HPDE6-E6E7 (cell line): ENCODE data around the gene RNF4.
"Not testable (repeated sequence)": the region's sequence is repeated elsewhere in the genome, so short reads cannot be mapped to it uniquely, and the experiment has no call there.

ENCODE experiments used
- DNase-seq: peaks from one replicate; pipeline ENCODE4 v3.0.0; 2011; ENCODE audit warnings: missing footprints; ENCODE audit errors: extremely low spot score

RNF4 gene

GRCh38 chr4:2468456-2469191, at the start of gene RNF4:
Gene RNF4, plus strand, starts transcription at chr4:2469106. Its CDS starts 21,388 bp downstream, at chr4:2490494.
- peak; percentile 98 for DNase-seq

- DNase-seq, result no peak
These were observed 49.1 kb upstream of the RNF4 start for GRCh38 chr4:2419814-2420213.

- DNase-seq, result no peak
These were observed 47.0 kb upstream of the RNF4 start for GRCh38 chr4:2421928-2422327.

GRCh38 chr4:2423066-2423465, 45.8 kb upstream of the RNF4 start:
- no peak for DNase-seq

- DNase-seq, result no peak
These were observed 45.2 kb upstream of the RNF4 start for GRCh38 chr4:2423695-2424094.

GRCh38 chr4:2424581-2424980, 44.3 kb upstream of the RNF4 start:
- no peak for DNase-seq

GRCh38 chr4:2425386-2426068, 43.4 kb upstream of the RNF4 start:
- no peak for DNase-seq

- DNase-seq, result no peak
These were observed 42.9 kb upstream of the RNF4 start for GRCh38 chr4:2426069-2426397.

- DNase-seq, result no peak
These were observed 42.1 kb upstream of the RNF4 start for GRCh38 chr4:2426711-2427275.

- DNase-seq, result no peak
These were observed 41.2 kb upstream of the RNF4 start for GRCh38 chr4:2427383-2428334.

GRCh38 chr4:2428496-2429213, 40.3 kb upstream of the RNF4 start:
- DNase-seq, result no peak

GRCh38 chr4:2429945-2430757, 38.8 kb upstream of the RNF4 start:
- DNase-seq, result not testable (repeated sequence)

- no peak for DNase-seq
These were observed 36.9 kb upstream of the RNF4 start for GRCh38 chr4:2432004-2432403.

GRCh38 chr4:2432991-2433530, 35.8 kb upstream of the RNF4 start:
- DNase-seq, result no peak

GRCh38 chr4:2433609-2434350, 35.1 kb upstream of the RNF4 start:
- DNase-seq, result no peak

- no peak for DNase-seq
These were observed 34.5 kb upstream of the RNF4 start for GRCh38 chr4:2434420-2434819.

GRCh38 chr4:2436301-2436700, 32.6 kb upstream of the RNF4 start:
- no peak for DNase-seq

- no peak for DNase-seq
These were observed 32.0 kb upstream of the RNF4 start for GRCh38 chr4:2436761-2437474.
